HEK293 (cell line): ENCODE results near the gene NOM1.

ENCODE experiments used
- CTCF ChIA-PET: fragments of 350-600 bp; formaldehyde crosslinking; extraction: SDS; loops from one replicate; lab custom pipeline; 2021; ENCODE audit warnings: antibody characterized with exemption; lab: Yijun Ruan, JAX
- POLR2A ChIA-PET: fragments of 300-600 bp; formaldehyde crosslinking; extraction: SDS; loops from one replicate; lab custom pipeline; 2020; ENCODE audit warnings: antibody characterized with exemption, inconsistent platforms; lab: Yijun Ruan, JAX
- H3K27ac ChIP-seq: fragments of 200-500 bp; sonication (Bioruptor generic); 2 replicates; pipeline ENCODE4 v1.5.1; 2014; ENCODE audit warnings: low read depth, low read length, control low read depth, inconsistent platforms; ENCODE audit errors: extremely low read depth
- H3K36me3 ChIP-seq, 2 experiments: fragments of 200-500 bp in 1 of 2; sonication (Bioruptor generic) in 1 of 2; 1 replicate in 1 of 2; 2 replicates in 1 of 2; pipeline ENCODE4 v1.5.1; 2014 to 2017; ENCODE audit warnings: inconsistent platforms in 2 of 2, low read length in 2 of 2; ENCODE audit not compliant: control insufficient read depth in 2 of 2, insufficient read depth in 1 of 2
- H3K4me1 ChIP-seq: fragments of 200-500 bp; sonication (Bioruptor generic); 2 replicates; pipeline ENCODE4 v1.5.1; 2014; ENCODE audit warnings: mild to moderate bottlenecking, low read length, inconsistent platforms; ENCODE audit not compliant: control insufficient read depth, insufficient read depth
- H3K4me3 ChIP-seq: 2 replicates; pipeline ENCODE4 v1.5.1; 2011; ENCODE audit warnings: low read depth, mild to moderate bottlenecking, control low read depth, low read length, moderate library complexity
- H3K9me3 ChIP-seq: fragments of 200-500 bp; sonication (Bioruptor generic); 2 replicates; pipeline ENCODE4 v1.5.1; 2014; ENCODE audit warnings: low read depth, low read length, inconsistent platforms; ENCODE audit not compliant: control insufficient read depth, insufficient read depth
- KLF10 ChIP-seq: fragments of 450-650 bp; IDR thresholded peaks from 2 replicates; pipeline ENCODE4 v1.5.1; 2018; ENCODE audit warnings: missing biosample characterization, mild to moderate bottlenecking, missing genetic modification characterization
- MYNN ChIP-seq: fragments of 450-650 bp; formaldehyde crosslinking; IDR thresholded peaks from 2 replicates; pipeline ENCODE4 v1.5.1; 2016; ENCODE audit warnings: missing biosample characterization, missing genetic modification characterization, borderline replicate concordance
- PRDM4 ChIP-seq: fragments of 450-650 bp; formaldehyde crosslinking; IDR thresholded peaks from 2 replicates; pipeline ENCODE4 v1.5.1; 2017; ENCODE audit warnings: missing biosample characterization, missing genetic modification characterization
- TSHZ1 ChIP-seq: fragments of 450-650 bp; formaldehyde crosslinking; IDR thresholded peaks from 2 replicates; pipeline ENCODE4 v1.5.1; 2016; ENCODE audit warnings: missing biosample characterization, missing genetic modification characterization, borderline replicate concordance
- ZBTB1 ChIP-seq: fragments of 450-650 bp; formaldehyde crosslinking; IDR thresholded peaks from 2 replicates; pipeline ENCODE4 v1.5.1; 2016; ENCODE audit warnings: missing biosample characterization, missing genetic modification characterization
- ZNF10 ChIP-seq: fragments of 450-650 bp; formaldehyde crosslinking; IDR thresholded peaks from 2 replicates; pipeline ENCODE4 v1.5.1; 2017; ENCODE audit warnings: missing biosample characterization, missing genetic modification characterization
- ZNF23 ChIP-seq: fragments of 450-650 bp; formaldehyde crosslinking; IDR thresholded peaks from 2 replicates; pipeline ENCODE4 v1.5.1; 2016; ENCODE audit warnings: missing biosample characterization, missing genetic modification characterization, borderline replicate concordance
- ZNF239 ChIP-seq: fragments of 450-650 bp; formaldehyde crosslinking; IDR thresholded peaks from 2 replicates; pipeline ENCODE4 v1.5.1; 2016; ENCODE audit warnings: missing biosample characterization, missing genetic modification characterization
- ZNF362 ChIP-seq: fragments of 450-650 bp; formaldehyde crosslinking; IDR thresholded peaks from 2 replicates; pipeline ENCODE4 v1.5.1; 2016; ENCODE audit warnings: missing biosample characterization, missing genetic modification characterization
- ZNF398 ChIP-seq: fragments of 450-650 bp; formaldehyde crosslinking; IDR thresholded peaks from 2 replicates; pipeline ENCODE4 v1.5.1; 2017; ENCODE audit warnings: missing biosample characterization, missing genetic modification characterization
- ZNF514 ChIP-seq: fragments of 450-650 bp; formaldehyde crosslinking; IDR thresholded peaks from 2 replicates; pipeline ENCODE4 v1.5.1; 2016; ENCODE audit warnings: missing biosample characterization, missing genetic modification characterization
- ZNF639 ChIP-seq: fragments of 450-650 bp; formaldehyde crosslinking; IDR thresholded peaks from 2 replicates; pipeline ENCODE4 v1.5.1; 2016; ENCODE audit warnings: missing biosample characterization, missing genetic modification characterization
- ZNF658 ChIP-seq: fragments of 450-650 bp; formaldehyde crosslinking; IDR thresholded peaks from 2 replicates; pipeline ENCODE4; 2016; ENCODE audit warnings: missing biosample characterization, missing genetic modification characterization
- ZNF677 ChIP-seq: fragments of 450-650 bp; IDR thresholded peaks from 2 replicates; pipeline ENCODE4 v1.5.0; 2018; ENCODE audit warnings: missing biosample characterization, mild to moderate bottlenecking, missing genetic modification characterization, moderate library complexity
- TF ChIP-seq, protein P1 (sequence below): fragments of 450-650 bp; formaldehyde crosslinking; optimal IDR thresholded peaks from 2 replicates; pipeline ENCODE3; 2016; ENCODE audit warnings: missing biosample characterization, mild to moderate bottlenecking, missing genetic modification characterization
- TF ChIP-seq, protein P2 (sequence below): fragments of 450-650 bp; formaldehyde crosslinking; IDR thresholded peaks from 2 replicates; pipeline ENCODE4 v1.5.1; 2016; ENCODE audit warnings: missing biosample characterization, missing genetic modification characterization

NOM1 gene

GRCh38 chr7:157003756-157004520 lies 54.4 kb downstream of the NOM1 start (continued):
- 0 out of 2 replicates have a peak, but pooled peaks have one; percentile 48 for TF ChIP-seq TSHZ1
- TF ChIP-seq ZNF398 (tag by site-specific recombination) = no peak
- TF ChIP-seq, protein P1, sequence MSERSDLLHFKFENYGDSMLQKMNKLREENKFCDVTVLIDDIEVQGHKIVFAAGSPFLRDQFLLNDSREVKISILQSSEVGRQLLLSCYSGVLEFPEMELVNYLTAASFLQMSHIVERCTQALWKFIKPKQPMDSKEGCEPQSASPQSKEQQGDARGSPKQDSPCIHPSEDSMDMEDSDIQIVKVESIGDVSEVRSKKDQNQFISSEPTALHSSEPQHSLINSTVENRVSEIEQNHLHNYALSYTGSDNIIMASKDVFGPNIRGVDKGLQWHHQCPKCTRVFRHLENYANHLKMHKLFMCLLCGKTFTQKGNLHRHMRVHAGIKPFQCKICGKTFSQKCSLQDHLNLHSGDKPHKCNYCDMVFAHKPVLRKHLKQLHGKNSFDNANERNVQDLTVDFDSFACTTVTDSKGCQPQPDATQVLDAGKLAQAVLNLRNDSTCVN (tag by site-specific recombination) = no peak
- TF ChIP-seq, protein P2, sequence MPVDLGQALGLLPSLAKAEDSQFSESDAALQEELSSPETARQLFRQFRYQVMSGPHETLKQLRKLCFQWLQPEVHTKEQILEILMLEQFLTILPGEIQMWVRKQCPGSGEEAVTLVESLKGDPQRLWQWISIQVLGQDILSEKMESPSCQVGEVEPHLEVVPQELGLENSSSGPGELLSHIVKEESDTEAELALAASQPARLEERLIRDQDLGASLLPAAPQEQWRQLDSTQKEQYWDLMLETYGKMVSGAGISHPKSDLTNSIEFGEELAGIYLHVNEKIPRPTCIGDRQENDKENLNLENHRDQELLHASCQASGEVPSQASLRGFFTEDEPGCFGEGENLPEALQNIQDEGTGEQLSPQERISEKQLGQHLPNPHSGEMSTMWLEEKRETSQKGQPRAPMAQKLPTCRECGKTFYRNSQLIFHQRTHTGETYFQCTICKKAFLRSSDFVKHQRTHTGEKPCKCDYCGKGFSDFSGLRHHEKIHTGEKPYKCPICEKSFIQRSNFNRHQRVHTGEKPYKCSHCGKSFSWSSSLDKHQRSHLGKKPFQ (tag by site-specific recombination) = peak; percentile 76; the same call in 1 of the 2 replicates
- no peak for TF ChIP-seq ZNF514 (tag by site-specific recombination)
- TF ChIP-seq ZBTB1 (tag by site-specific recombination) = no peak
- no peak for TF ChIP-seq ZNF239 (tag by site-specific recombination)
- TF ChIP-seq ZNF639 (tag by site-specific recombination) = no peak
- no peak for TF ChIP-seq MYNN (tag by site-specific recombination)
- no peak for TF ChIP-seq ZNF23 (tag by site-specific recombination)

GRCh38 chr7:157004521-157005455 lies 55.3 kb downstream of the NOM1 start:
- TF ChIP-seq PRDM4 (tag by site-specific recombination) = peak; percentile 57; the same call in 1 of the 2 replicates
- no peak for TF ChIP-seq ZNF658 (tag by site-specific recombination)
- TF ChIP-seq ZNF362 (tag by site-specific recombination) = no peak
- TF ChIP-seq ZNF677 (tag by site-specific recombination) = no peak
- TF ChIP-seq ZNF10 (tag by site-specific recombination) = no peak
- TF ChIP-seq KLF10 (tag by site-specific recombination) = no peak
- peaks cover 0 to 27% of the 10 kb centered on the region in 2 experiments; a peak in 2 of 3 replicates for H3K36me3 ChIP-seq
- POLR2A ChIA-PET = no interaction called here
- CTCF ChIA-PET = no interaction called here
- H3K4me1 ChIP-seq = peaks cover 12% of the 10 kb centered on the region; the same call in 1 of the 2 replicates
- no peaks in the 10 kb centered on the region for H3K9me3 ChIP-seq
- no peak overlapping the region for H3K4me3 ChIP-seq
- no peak overlapping the region for H3K27ac ChIP-seq
